ENCODE measurements around the gene PXT1.

PXT1 gene

GRCh38 chr6:36404164-36404563, 38.5 kb downstream of the PXT1 start:
- Histone ChIP-seq H3K27me3 (replicated peaks; ENCODE audit: control insufficient read depth, insufficient read depth, low read length) (no peaks in the 10 kb centered on the region), H3K36me3 (ENCODE audit: control insufficient read depth, insufficient read depth, low read length) (no peaks in the 10 kb centered on the region), H3K4me3 (replicated peaks; ENCODE audit: low read depth, low read length) (no peak overlapping the region)
- no peak for TF ChIP-seq CTCF (IDR thresholded peaks at IDR 0.05; ENCODE audit: insufficient read depth, low read length, poor library complexity, severe bottlenecking)
- DNase-seq (ENCODE audit: extremely low read depth, insufficient read length) = no peak

GRCh38 chr6:36402481-36402880, 40.2 kb downstream of the PXT1 start:
- TF ChIP-seq CTCF (IDR thresholded peaks at IDR 0.05; ENCODE audit: insufficient read depth, low read length, poor library complexity, severe bottlenecking) = no peak
- Histone ChIP-seq H3K36me3 (ENCODE audit: control insufficient read depth, insufficient read depth, low read length) (no peaks in the 10 kb centered on the region), H3K4me3 (replicated peaks; ENCODE audit: low read depth, low read length) (no peak overlapping the region), H3K27me3 (replicated peaks; ENCODE audit: control insufficient read depth, insufficient read depth, low read length) (no peaks in the 10 kb centered on the region)
- no peak for DNase-seq (ENCODE audit: extremely low read depth, insufficient read length)

GRCh38 chr6:36399970-36400369, 42.7 kb downstream of the PXT1 start:
- Histone ChIP-seq H3K4me3 (replicated peaks; ENCODE audit: low read depth, low read length) (no peak overlapping the region), H3K27me3 (replicated peaks; ENCODE audit: control insufficient read depth, insufficient read depth, low read length) (no peaks in the 10 kb centered on the region), H3K36me3 (ENCODE audit: control insufficient read depth, insufficient read depth, low read length) (no peaks in the 10 kb centered on the region)
- no peak for TF ChIP-seq CTCF (IDR thresholded peaks at IDR 0.05; ENCODE audit: insufficient read depth, low read length, poor library complexity, severe bottlenecking)
- peak; percentile 34 for DNase-seq (ENCODE audit: extremely low read depth, insufficient read length)

DNA sequence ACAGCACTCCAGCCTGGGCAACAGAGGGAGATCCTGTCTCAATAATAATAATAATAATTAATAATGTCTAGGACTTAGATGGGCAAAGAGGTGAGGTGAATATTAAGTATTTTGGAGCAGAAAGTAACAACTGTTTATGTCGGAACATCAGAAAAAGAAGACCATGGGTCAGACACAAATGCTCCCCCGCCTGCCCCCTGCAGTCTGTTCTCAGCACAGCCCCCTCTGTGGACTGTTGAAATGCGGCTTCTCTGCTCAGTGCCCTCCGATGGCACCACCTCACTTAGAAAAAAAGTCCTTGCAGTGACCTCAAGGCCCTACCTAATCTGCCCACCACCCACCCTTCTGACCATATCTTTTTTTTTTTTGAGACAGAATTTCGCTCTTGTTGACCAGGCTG, 50.0 kb downstream of the PXT1 start:
- H3K4me3 ChIP-seq (replicated peaks; ENCODE audit: low read depth, low read length) = no peak overlapping the region
- no peaks in the 10 kb centered on the region; the same call in 1 of the 2 replicates for H3K27me3 ChIP-seq (replicated peaks; ENCODE audit: control insufficient read depth, insufficient read depth, low read length)
- TF ChIP-seq CTCF (IDR thresholded peaks at IDR 0.05; ENCODE audit: insufficient read depth, low read length, poor library complexity, severe bottlenecking) = no peak
- no peak for DNase-seq (ENCODE audit: extremely low read depth, insufficient read length)
- H3K36me3 ChIP-seq (ENCODE audit: control insufficient read depth, insufficient read depth, low read length) = no peaks in the 10 kb centered on the region

DNA sequence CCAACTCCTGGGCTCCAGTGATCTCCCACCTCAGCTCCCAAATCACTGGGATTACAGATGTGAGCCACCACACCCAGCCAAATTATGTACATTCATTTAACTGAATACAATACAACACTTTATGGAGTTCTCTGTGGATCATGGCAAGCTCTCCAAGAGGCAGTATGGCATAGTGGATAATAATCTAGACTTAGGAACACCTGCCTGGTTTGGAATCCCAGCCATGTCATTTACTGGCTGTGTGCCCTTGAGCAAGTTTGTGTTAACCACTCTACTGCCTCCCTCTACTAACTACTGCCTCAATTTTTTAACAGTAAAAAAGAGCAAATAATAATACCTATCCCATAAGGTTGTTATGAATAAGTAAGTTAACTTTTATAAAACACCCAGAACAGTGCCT, 53.3 kb downstream of the PXT1 start:
- Histone ChIP-seq H3K27me3 (replicated peaks; ENCODE audit: control insufficient read depth, insufficient read depth, low read length) (no peaks in the 10 kb centered on the region; the same call in 1 of the 2 replicates), H3K36me3 (ENCODE audit: control insufficient read depth, insufficient read depth, low read length) (no peaks in the 10 kb centered on the region), H3K4me3 (replicated peaks; ENCODE audit: low read depth, low read length) (no peak overlapping the region)
- TF ChIP-seq CTCF (IDR thresholded peaks at IDR 0.05; ENCODE audit: insufficient read depth, low read length, poor library complexity, severe bottlenecking) = no peak
- no peak for DNase-seq (ENCODE audit: extremely low read depth, insufficient read length)

Measured in GM06990 (cell line).